Keratinocyte (primary cell): ENCODE results near the gene DIAPH3. TPM values are rescaled to one million over a fixed set of nuclear protein-coding genes. Genes with fewer than 3 reads are reported as not detected.
A peak's percentile ranks its signal among the peaks of the same experiment; 100 is the strongest.

Experiments used
- DNase-seq: peaks from one replicate; pipeline ENCODE4 v3.0.0-alpha.2; 2011; ENCODE audit warnings: low read depth, missing footprints, low spot score
- FAIRE-seq: peaks from 2 replicates; lab custom pipeline; 2011; peaks lifted over from hg19 to GRCh38; lab: Jason Lieb, UNC
- H2AFZ ChIP-seq: 2 replicates; pipeline ENCODE4 v1.6.0; 2012; ENCODE audit warnings: low read length, control low read depth, inconsistent platforms; ENCODE audit not compliant: control insufficient read depth
- H3K27ac ChIP-seq: 2 replicates; pipeline ENCODE4 v1.5.1; 2011; ENCODE audit warnings: low read length; ENCODE audit not compliant: control insufficient read depth, insufficient read depth
- H3K27me3 ChIP-seq: 3 replicates; pipeline ENCODE4 v1.6.0; 2011; ENCODE audit warnings: low read length; ENCODE audit not compliant: control insufficient read depth, insufficient read depth; ENCODE audit errors: extremely low read depth
- H3K36me3 ChIP-seq, 2 experiments: 2 replicates in 1 of 2; 3 replicates in 1 of 2; pipeline ENCODE4 v1.5.1; 2011; ENCODE audit warnings: low read length in 2 of 2, mild to moderate bottlenecking in 1 of 2; ENCODE audit not compliant: control insufficient read depth in 2 of 2, insufficient read depth in 2 of 2; ENCODE audit errors: extremely low read depth in 1 of 2
- H3K4me1 ChIP-seq: 3 replicates; pipeline ENCODE4 v1.5.1; 2011; ENCODE audit warnings: low read length; ENCODE audit not compliant: control insufficient read depth, insufficient read depth; ENCODE audit errors: extremely low read depth
- H3K4me2 ChIP-seq: 3 replicates; pipeline ENCODE4 v1.6.0; 2011; ENCODE audit warnings: low read depth, low read length; ENCODE audit not compliant: control insufficient read depth, insufficient read depth; ENCODE audit errors: extremely low read depth
- H3K4me3 ChIP-seq, 3 experiments: fragments of 200-600 bp in 1 of 3; sonication (generic) in 1 of 3; 2 replicates in 2 of 3; 3 replicates in 1 of 3; pipeline ENCODE4 v1.5.1; 2011 to 2016; ENCODE audit warnings: low read length in 3 of 3, mild to moderate bottlenecking in 3 of 3, control low read depth in 2 of 3, inconsistent platforms in 1 of 3, low read depth in 1 of 3, mixed read lengths in 1 of 3, mixed run types in 1 of 3, moderate library complexity in 1 of 3; ENCODE audit not compliant: control insufficient read depth in 2 of 3, insufficient read depth in 2 of 3; ENCODE audit errors: extremely low read depth in 1 of 3
- H3K79me2 ChIP-seq: 2 replicates; pipeline ENCODE4 v1.6.0; 2012; ENCODE audit warnings: low read length; ENCODE audit not compliant: control insufficient read depth, insufficient read depth
- H3K9ac ChIP-seq: 3 replicates; pipeline ENCODE4 v1.6.0; 2011; ENCODE audit warnings: low read length; ENCODE audit not compliant: control insufficient read depth, insufficient read depth; ENCODE audit errors: extremely low read depth
- H3K9me1 ChIP-seq: 3 replicates; pipeline ENCODE4 v1.6.0; 2011; ENCODE audit warnings: low read length; ENCODE audit not compliant: control insufficient read depth, insufficient read depth; ENCODE audit errors: extremely low read depth
- H3K9me3 ChIP-seq: 2 replicates; pipeline ENCODE4 v1.5.1; 2012; ENCODE audit warnings: low read depth, low read length; ENCODE audit not compliant: control insufficient read depth
- H4K20me1 ChIP-seq: 3 replicates; pipeline ENCODE4 v1.6.0; 2011; ENCODE audit warnings: low read length; ENCODE audit not compliant: control insufficient read depth, insufficient read depth; ENCODE audit errors: extremely low read depth
- CTCF ChIP-seq, 3 experiments: IDR thresholded peaks in 1 of 3; conservative IDR thresholded peaks in 1 of 3; optimal IDR thresholded peaks in 1 of 3; 2 replicates in 2 of 3; 3 replicates in 1 of 3; pipeline versions ENCODE3 to v1.5.1; 2011; ENCODE audit warnings: low read length in 3 of 3, mild to moderate bottlenecking in 3 of 3, moderate library complexity in 2 of 3, control low read depth in 1 of 3, inconsistent platforms in 1 of 3; ENCODE audit not compliant: insufficient read depth in 2 of 3; ENCODE audit errors: extremely low read depth in 1 of 3
- EZH2 ChIP-seq: IDR thresholded peaks from one replicate; pipeline ENCODE4 v1.6.1; 2012; ENCODE audit warnings: inconsistent platforms, mild to moderate bottlenecking, low read length, moderate library complexity
- dilution Hi-C: fragments of 300-500 bp; cut with MboI; formaldehyde crosslinking; loops from one replicate; pipeline ENCODE4 v1.7.0; 2020; ENCODE audit warnings: low sequenced_read_pairs; ENCODE audit not compliant: extremely low pct_ligation_motif_present
- polyA plus RNA-seq, 5 experiments: library from polyadenylated mRNA; depleted of rRNA in 3 of 5; stranded (reverse) in 3 of 5; stranded (forward) in 1 of 5; unstranded in 1 of 5; fragments of >200 nt; gene quantifications; 1 replicate in 1 of 5; 2 replicates in 3 of 5; 3 replicates in 1 of 5; pipeline versions ENCODE4 v1.2.1 to v1.2.3, GENCODE V29; 2011 to 2012; ENCODE audit warnings: missing spikeins in 2 of 5, low read depth in 1 of 5, low replicate concordance in 1 of 5

The DIAPH3 gene
- polyA plus RNA-seq, 1 donor (not counting 4 experiments of a cell fraction or from before 2014, with no cell fraction given), result 9.0 TPM

GRCh38 chr13:60170414-60170813 lies 6.7 kb upstream of the DIAPH3 start:
- no peak for TF ChIP-seq CTCF (optimal IDR thresholded peaks at IDR 0.05 in 1 of 3, IDR thresholded peaks at IDR 0.05 in 1 of 3, conservative IDR thresholded peaks at IDR 0.05 in 1 of 3; ENCODE audit: extremely low read depth in 1 of 3, insufficient read depth in 2 of 3, low read length in 3 of 3)
- no peak for TF ChIP-seq EZH2
- Histone ChIP-seq H3K79me2 (no peaks in the 10 kb centered on the region), H3K36me3 (no peaks in the 10 kb centered on the region), H3K9ac (no peak overlapping the region), H3K9me3 (no peaks in the 10 kb centered on the region), H3K4me1 (peaks cover 6% of the 10 kb centered on the region), H3K27me3 (peaks cover 2% of the 10 kb centered on the region), H3K9me1 (no peaks in the 10 kb centered on the region), H4K20me1 (no peaks in the 10 kb centered on the region), H3K4me2 (no peak overlapping the region), H3K27ac (no peak overlapping the region), H3K4me3 (no peak overlapping the region), H2AFZ (no peak overlapping the region)
- DNase-seq (no peak), FAIRE-seq (no peak)
- dilution Hi-C loops, result no loop called here

GRCh38 chr13:60169239-60170031 lies 5.7 kb upstream of the DIAPH3 start:
- no peak overlapping the region for H2AFZ ChIP-seq
- H3K4me1 ChIP-seq, result peaks cover 15% of the 10 kb centered on the region
- no peaks in the 10 kb centered on the region for H3K79me2 ChIP-seq
- dilution Hi-C loops, result no loop called here
- H3K9me3 ChIP-seq, result no peaks in the 10 kb centered on the region
- no peak overlapping the region for H3K9ac ChIP-seq
- peak in 1 of 3 experiments; percentile 14 for TF ChIP-seq CTCF (optimal IDR thresholded peaks at IDR 0.05 in 1 of 3, IDR thresholded peaks at IDR 0.05 in 1 of 3, conservative IDR thresholded peaks at IDR 0.05 in 1 of 3; ENCODE audit: extremely low read depth in 1 of 3, insufficient read depth in 2 of 3, low read length in 3 of 3)
- TF ChIP-seq EZH2, result no peak
- no peaks in the 10 kb centered on the region for H3K9me1 ChIP-seq
- no peaks in the 10 kb centered on the region for H3K36me3 ChIP-seq
- peaks cover 2% of the 10 kb centered on the region for H3K27me3 ChIP-seq
- no peak overlapping the region for H3K4me2 ChIP-seq
- H3K27ac ChIP-seq, result no peak overlapping the region
- FAIRE-seq, result no peak
- no peak overlapping the region for H3K4me3 ChIP-seq
- no peak for DNase-seq
- H4K20me1 ChIP-seq, result no peaks in the 10 kb centered on the region
